Right ventricle myocardium superior (tissue), 1 donor: ENCODE measurements around the gene CCDC9B. TPM values are rescaled to one million over a fixed set of nuclear protein-coding genes. Genes with fewer than 3 reads are reported as not detected.
A peak's percentile ranks its signal among the peaks of the same experiment; 100 is the strongest.

Experiments used
- ATAC-seq: fragments of 200-7000 bp; cut with Tn5 transposase; one replicate; pipeline ENCODE4 v1.9.1; 2020; ENCODE audit warnings: mild to moderate bottlenecking; ENCODE audit not compliant: poor library complexity
- DNase-seq: peaks from one replicate; pipeline ENCODE4 v3.0.0-alpha.2; 2020
- intact Hi-C: fragments of 100-400 bp; cut with DNase I; formaldehyde crosslinking; loops from one replicate; pipeline ENCODE4 v1.11.2; 2022
- total RNA-seq: library from RNA; stranded (reverse); fragmentation: NEBNext Ultra II Directional; extraction: Animal tissue kit (Norgen Biotek cat#: 25700); gene quantifications from one replicate; pipeline ENCODE4 v1.2.1, GENCODE V29; 2021
- donor health status: DM: no; HTN: yes; CAD: no; lungs with severe emphysema.

CCDC9B gene
- total RNA-seq, 1 donor from 2014 or later, result 155 TPM

- ATAC-seq (no peak), DNase-seq (no peak)
- intact Hi-C loops, result no loop called here
Observed at GRCh38 chr15:40287505-40287904, 53.2 kb downstream of the CCDC9B start.

- intact Hi-C loops, result no loop called here
- ATAC-seq, result no peak
- DNase-seq, result no peak
Observed at GRCh38 chr15:40286794-40287193, 53.9 kb downstream of the CCDC9B start.

DNA sequence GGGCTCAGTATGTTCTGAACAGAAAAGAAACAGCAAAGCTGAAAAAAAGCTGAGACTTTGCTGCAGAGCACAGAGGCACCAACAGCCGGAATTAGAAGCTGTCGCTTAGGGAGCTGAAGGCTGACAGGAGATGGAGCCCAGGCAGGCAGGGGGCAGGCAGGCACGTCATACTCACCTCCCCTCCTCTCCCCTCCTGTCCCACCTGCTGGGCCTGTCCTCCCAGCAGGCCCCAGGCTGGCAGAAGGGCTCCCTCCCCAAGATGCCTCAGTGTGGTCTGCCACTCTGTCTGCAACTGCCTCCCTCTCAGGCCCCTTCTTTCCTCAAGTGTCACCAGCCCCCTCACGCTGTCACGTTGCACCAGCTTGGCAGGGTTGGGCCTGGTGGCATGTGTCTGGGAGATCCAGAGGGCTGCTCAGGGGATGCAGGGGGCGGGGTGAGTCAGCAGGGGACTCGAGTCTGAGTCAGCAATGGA is 54.6 kb downstream of the CCDC9B start:
- ATAC-seq (peak; percentile 33), DNase-seq (no peak)
- intact Hi-C loops, result no loop called here

DNA sequence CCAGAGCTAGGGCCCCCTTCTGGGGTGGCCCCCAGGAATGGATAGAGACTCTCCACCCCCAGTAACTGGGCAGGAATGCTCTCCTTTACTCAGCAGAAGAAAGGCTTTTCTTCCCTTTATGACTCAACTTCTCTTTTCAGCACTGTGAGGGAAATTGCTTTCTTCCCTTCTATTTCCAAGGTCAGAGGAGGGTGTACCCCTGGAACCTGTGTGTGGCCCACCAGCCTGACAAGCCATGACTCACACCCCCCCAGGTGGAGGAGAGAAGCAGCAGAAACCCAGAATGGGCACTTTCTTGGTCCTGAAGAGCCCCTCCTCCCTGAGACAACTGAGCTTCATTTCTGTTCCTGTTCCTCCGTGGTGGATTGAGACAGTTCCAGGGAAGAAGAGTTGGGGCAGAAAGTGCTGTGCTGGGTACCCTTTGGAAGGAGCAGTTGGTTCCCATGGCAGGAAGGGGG is 55.2 kb downstream of the CCDC9B start:
- ATAC-seq, result peak; percentile 3
- intact Hi-C loops, result no loop called here

GRCh38 chr15:40285151-40285550 is 55.6 kb downstream of the CCDC9B start:
- intact Hi-C loops, result no loop called here
- DNase-seq, result no peak

More for the DNA sequence above, 55.2 kb downstream of the CCDC9B start:
- no peak for DNase-seq

DNA sequence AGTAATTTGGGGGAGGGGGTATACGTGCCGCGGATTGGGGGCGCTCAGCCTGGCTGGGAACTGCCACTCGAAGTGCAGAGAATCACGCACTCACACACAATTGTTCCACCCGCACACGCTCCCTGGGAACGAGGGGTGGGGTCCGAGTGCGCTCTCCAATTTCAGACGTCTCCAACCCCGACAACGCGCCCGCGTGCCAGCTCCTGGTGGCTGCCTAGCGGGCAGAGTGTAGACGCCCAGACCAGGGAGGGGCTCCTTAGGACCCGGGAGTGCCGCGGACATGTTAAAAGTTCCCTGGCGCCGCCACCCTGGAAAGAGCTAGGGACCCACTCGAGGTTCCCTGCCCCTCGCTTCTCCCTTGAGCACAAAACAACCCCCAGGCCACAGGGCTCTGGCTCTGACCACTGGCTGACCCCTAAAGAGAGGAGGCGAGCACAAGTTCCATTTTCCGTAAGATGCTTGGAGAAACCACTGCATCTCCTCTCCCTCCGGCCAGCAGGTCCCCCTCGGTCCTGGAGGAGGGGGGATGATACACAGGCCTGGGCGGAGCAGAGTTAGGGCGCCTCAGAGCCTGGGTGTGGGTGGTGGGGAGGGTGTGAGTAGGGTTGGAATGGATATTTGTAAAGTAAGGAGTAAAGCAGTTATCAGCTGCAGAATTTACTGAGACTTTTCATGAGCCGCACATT is 57.0 kb downstream of the CCDC9B start:
- ATAC-seq, result no peak
- DNase-seq, result no peak
- intact Hi-C loops, result loop anchor here (2.0 kb wide), 1 partner anchor 137 kb away; no protein-coding TSS in a partner anchor

More at GRCh38 chr15:40285151-40285550, 55.6 kb downstream of the CCDC9B start:
- no peak for ATAC-seq

- no peak for DNase-seq
- intact Hi-C loops, result loop anchor here (2.0 kb wide), 1 partner anchor 138 kb away; no protein-coding TSS in a partner anchor
- ATAC-seq, result peak; percentile 33
Observed at GRCh38 chr15:40282869-40283614, 57.7 kb downstream of the CCDC9B start, which contains the start of gene ANKRD63. ANKRD63 (minus strand) TSS chr15:40283064; CDS start chr15:40282586, 478 bp downstream.

GRCh38 chr15:40282147-40282868 is 58.4 kb downstream of the CCDC9B start:
- DNase-seq, result peak; percentile 73
- ATAC-seq, result peak; percentile 57
- intact Hi-C loops, result loop anchor here (2.0 kb wide), 1 partner anchor 138 kb away; no protein-coding TSS in a partner anchor

GRCh38 chr15:40281801-40282146 is 59.0 kb downstream of the CCDC9B start:
- no peak for DNase-seq
- intact Hi-C loops, result loop anchor here (2.0 kb wide), 1 partner anchor 139 kb away; no protein-coding TSS in a partner anchor
- no peak for ATAC-seq

Other genes with a start within 250 kb of the CCDC9B start
- gene BMF, start 232.1 kb downstream of the CCDC9B start, total RNA-seq, result 3.4 TPM
- 1.3 TPM for gene BUB1B, start 179.9 kb downstream of the CCDC9B start, total RNA-seq
- 9.7 TPM for gene PAK6, start 101.9 kb downstream of the CCDC9B start, total RNA-seq
- gene ANKRD63, start 57.9 kb downstream of the CCDC9B start, total RNA-seq, result 0.65 TPM
- 7.7 TPM for gene PLCB2, start 33.0 kb downstream of the CCDC9B start, total RNA-seq
- 56.2 TPM for gene INAFM2, start 17.2 kb downstream of the CCDC9B start, total RNA-seq
- gene PHGR1, start 10.1 kb upstream of the CCDC9B start, total RNA-seq, result not detected
- gene DISP2, start 17.3 kb upstream of the CCDC9B start, total RNA-seq, result 5.9 TPM
- gene KNSTRN, start 41.8 kb upstream of the CCDC9B start, total RNA-seq, result 7.9 TPM
- 90.8 TPM for gene IVD, start 64.9 kb upstream of the CCDC9B start, total RNA-seq
- gene BAHD1, start 100.0 kb upstream of the CCDC9B start, total RNA-seq, result 16.2 TPM
- 7.5 TPM for gene CHST14, start 130.0 kb upstream of the CCDC9B start, total RNA-seq
- gene CCDC32, start 224.1 kb upstream of the CCDC9B start, total RNA-seq, result 16.5 TPM
- gene RPUSD2, start 228.4 kb upstream of the CCDC9B start, total RNA-seq, result 10.1 TPM